Measurements from ENCODE around the gene TSPAN9.

TSPAN9 gene

GRCh38 chr12:3320881-3321509, 243.8 kb downstream of the TSPAN9 start:
- no peaks in the 10 kb centered on the region for H3K27me3 ChIP-seq (ENCODE audit: control insufficient read depth, insufficient read depth, low read length)
- H3K9me3 ChIP-seq (ENCODE audit: control insufficient read depth, low read length) = no peaks in the 10 kb centered on the region

GRCh38 chr12:3321881-3322280, 244.7 kb downstream of the TSPAN9 start:
- Histone ChIP-seq H3K9ac (ENCODE audit: low read length) (no peak overlapping the region), H3K9me3 (ENCODE audit: control insufficient read depth, low read length) (no peaks in the 10 kb centered on the region), H3K4me1 (ENCODE audit: control insufficient read depth, insufficient read depth, low read length) (no peaks in the 10 kb centered on the region), H3K27me3 (ENCODE audit: control insufficient read depth, insufficient read depth, low read length) (no peaks in the 10 kb centered on the region), H3K36me3 (ENCODE audit: control insufficient read depth, insufficient read depth, low read length) (no peaks in the 10 kb centered on the region), H3K4me3 (ENCODE audit: low read length) (no peak overlapping the region)

More at GRCh38 chr12:3320881-3321509, 243.8 kb downstream of the TSPAN9 start:
- Histone ChIP-seq H3K36me3 (ENCODE audit: control insufficient read depth, insufficient read depth, low read length) (no peaks in the 10 kb centered on the region), H3K9ac (ENCODE audit: low read length) (no peak overlapping the region), H3K4me1 (ENCODE audit: control insufficient read depth, insufficient read depth, low read length) (peaks cover under 1% of the 10 kb centered on the region), H3K4me3 (ENCODE audit: low read length) (no peak overlapping the region)

GRCh38 chr12:3323002-3323685, 246.0 kb downstream of the TSPAN9 start:
- Histone ChIP-seq H3K4me1 (ENCODE audit: control insufficient read depth, insufficient read depth, low read length) (no peaks in the 10 kb centered on the region), H3K9ac (ENCODE audit: low read length) (no peak overlapping the region), H3K27me3 (ENCODE audit: control insufficient read depth, insufficient read depth, low read length) (no peaks in the 10 kb centered on the region), H3K4me3 (ENCODE audit: low read length) (no peak overlapping the region), H3K9me3 (ENCODE audit: control insufficient read depth, low read length) (no peaks in the 10 kb centered on the region), H3K36me3 (ENCODE audit: control insufficient read depth, insufficient read depth, low read length) (no peaks in the 10 kb centered on the region)

GRCh38 chr12:3325736-3326135, 248.6 kb downstream of the TSPAN9 start:
- H3K9ac ChIP-seq (ENCODE audit: low read length) = no peak overlapping the region
- H3K9me3 ChIP-seq (ENCODE audit: control insufficient read depth, low read length) = no peaks in the 10 kb centered on the region
- no peaks in the 10 kb centered on the region for H3K27me3 ChIP-seq (ENCODE audit: control insufficient read depth, insufficient read depth, low read length)
- H3K4me3 ChIP-seq (ENCODE audit: low read length) = no peak overlapping the region
- no peaks in the 10 kb centered on the region for H3K36me3 ChIP-seq (ENCODE audit: control insufficient read depth, insufficient read depth, low read length)
- no peaks in the 10 kb centered on the region for H3K4me1 ChIP-seq (ENCODE audit: control insufficient read depth, insufficient read depth, low read length)

GRCh38 chr12:3326156-3326849, 249.1 kb downstream of the TSPAN9 start:
- no peak overlapping the region for H3K9ac ChIP-seq (ENCODE audit: low read length)
- no peak overlapping the region for H3K4me3 ChIP-seq (ENCODE audit: low read length)
- H3K27me3 ChIP-seq (ENCODE audit: control insufficient read depth, insufficient read depth, low read length) = no peaks in the 10 kb centered on the region
- no peaks in the 10 kb centered on the region for H3K9me3 ChIP-seq (ENCODE audit: control insufficient read depth, low read length)
- H3K36me3 ChIP-seq (ENCODE audit: control insufficient read depth, insufficient read depth, low read length) = no peaks in the 10 kb centered on the region
- no peaks in the 10 kb centered on the region for H3K4me1 ChIP-seq (ENCODE audit: control insufficient read depth, insufficient read depth, low read length)

- no peaks in the 10 kb centered on the region for H3K4me1 ChIP-seq (ENCODE audit: control insufficient read depth, insufficient read depth, low read length)
- H3K36me3 ChIP-seq (ENCODE audit: control insufficient read depth, insufficient read depth, low read length) = no peaks in the 10 kb centered on the region
- H3K9me3 ChIP-seq (ENCODE audit: control insufficient read depth, low read length) = no peaks in the 10 kb centered on the region
- no peak overlapping the region for H3K9ac ChIP-seq (ENCODE audit: low read length)
- no peaks in the 10 kb centered on the region for H3K27me3 ChIP-seq (ENCODE audit: control insufficient read depth, insufficient read depth, low read length)
- H3K4me3 ChIP-seq (ENCODE audit: low read length) = no peak overlapping the region
Observed at GRCh38 chr12:3326850-3327780, 249.9 kb downstream of the TSPAN9 start.

GRCh38 chr12:3328081-3328480, 250.9 kb downstream of the TSPAN9 start:
- no peaks in the 10 kb centered on the region for H3K27me3 ChIP-seq (ENCODE audit: control insufficient read depth, insufficient read depth, low read length)

GRCh38 chr12:3328571-3328970, 251.4 kb downstream of the TSPAN9 start:
- no peak overlapping the region for H3K4me3 ChIP-seq (ENCODE audit: low read length)
- no peak overlapping the region for H3K9ac ChIP-seq (ENCODE audit: low read length)
- H3K27me3 ChIP-seq (ENCODE audit: control insufficient read depth, insufficient read depth, low read length) = no peaks in the 10 kb centered on the region
- no peaks in the 10 kb centered on the region for H3K9me3 ChIP-seq (ENCODE audit: control insufficient read depth, low read length)
- H3K36me3 ChIP-seq (ENCODE audit: control insufficient read depth, insufficient read depth, low read length) = no peaks in the 10 kb centered on the region
- H3K4me1 ChIP-seq (ENCODE audit: control insufficient read depth, insufficient read depth, low read length) = no peaks in the 10 kb centered on the region

More at GRCh38 chr12:3328081-3328480, 250.9 kb downstream of the TSPAN9 start:
- H3K9ac ChIP-seq (ENCODE audit: low read length) = no peak overlapping the region
- no peak overlapping the region for H3K4me3 ChIP-seq (ENCODE audit: low read length)
- H3K36me3 ChIP-seq (ENCODE audit: control insufficient read depth, insufficient read depth, low read length) = no peaks in the 10 kb centered on the region
- H3K9me3 ChIP-seq (ENCODE audit: control insufficient read depth, low read length) = no peaks in the 10 kb centered on the region
- H3K4me1 ChIP-seq (ENCODE audit: control insufficient read depth, insufficient read depth, low read length) = no peaks in the 10 kb centered on the region

- Histone ChIP-seq H3K4me1 (ENCODE audit: control insufficient read depth, insufficient read depth, low read length) (no peaks in the 10 kb centered on the region), H3K36me3 (ENCODE audit: control insufficient read depth, insufficient read depth, low read length) (no peaks in the 10 kb centered on the region), H3K9ac (ENCODE audit: low read length) (no peak overlapping the region), H3K27me3 (ENCODE audit: control insufficient read depth, insufficient read depth, low read length) (no peaks in the 10 kb centered on the region), H3K9me3 (ENCODE audit: control insufficient read depth, low read length) (no peaks in the 10 kb centered on the region), H3K4me3 (ENCODE audit: low read length) (no peak overlapping the region)
Observed at GRCh38 chr12:3329361-3329760, 252.2 kb downstream of the TSPAN9 start.

- Histone ChIP-seq H3K4me3 (ENCODE audit: low read length) (no peak overlapping the region), H3K36me3 (ENCODE audit: control insufficient read depth, insufficient read depth, low read length) (no peaks in the 10 kb centered on the region), H3K9ac (ENCODE audit: low read length) (no peak overlapping the region), H3K9me3 (ENCODE audit: control insufficient read depth, low read length) (no peaks in the 10 kb centered on the region), H3K4me1 (ENCODE audit: control insufficient read depth, insufficient read depth, low read length) (no peaks in the 10 kb centered on the region), H3K27me3 (ENCODE audit: control insufficient read depth, insufficient read depth, low read length) (no peaks in the 10 kb centered on the region)
Observed at GRCh38 chr12:3330976-3331510, 253.9 kb downstream of the TSPAN9 start.

- no peak overlapping the region for H3K4me3 ChIP-seq (ENCODE audit: low read length)
- H3K9me3 ChIP-seq (ENCODE audit: control insufficient read depth, low read length) = no peaks in the 10 kb centered on the region
- no peaks in the 10 kb centered on the region for H3K27me3 ChIP-seq (ENCODE audit: control insufficient read depth, insufficient read depth, low read length)
- H3K4me1 ChIP-seq (ENCODE audit: control insufficient read depth, insufficient read depth, low read length) = peaks cover 10% of the 10 kb centered on the region
- H3K36me3 ChIP-seq (ENCODE audit: control insufficient read depth, insufficient read depth, low read length) = no peaks in the 10 kb centered on the region
- no peak overlapping the region for H3K9ac ChIP-seq (ENCODE audit: low read length)
Observed at GRCh38 chr12:3332188-3332587, 255.0 kb downstream of the TSPAN9 start.

All from mucosa of stomach (tissue), 1 donor.